Measurements from ENCODE around the gene FCGBP.

The FCGBP gene

GRCh38 chr19:39917561-39918182 lies 16.8 kb downstream of the FCGBP start:
- TF ChIP-seq CTCF (IDR thresholded peaks at IDR 0.05) = no peak
- H3K27ac ChIP-seq = no peak overlapping the region
- H3K36me3 ChIP-seq = no peaks in the 10 kb centered on the region
- no peaks in the 10 kb centered on the region for H3K9me3 ChIP-seq
- H3K27me3 ChIP-seq = peaks cover 91% of the 10 kb centered on the region
- no peaks in the 10 kb centered on the region for H3K4me1 ChIP-seq (ENCODE audit: control insufficient read depth in 1 of 2, insufficient read depth in 1 of 2, low read depth in 1 of 2, low read length in 1 of 2)
- no peak overlapping the region for H3K4me3 ChIP-seq (ENCODE audit: low read depth in 1 of 2, low read length in 1 of 2)

- no peak for TF ChIP-seq CTCF (IDR thresholded peaks at IDR 0.05)
- Histone ChIP-seq H3K36me3 (no peaks in the 10 kb centered on the region), H3K4me3 (ENCODE audit: low read depth in 1 of 2, low read length in 1 of 2) (no peak overlapping the region), H3K9me3 (no peaks in the 10 kb centered on the region), H3K4me1 (ENCODE audit: control insufficient read depth in 1 of 2, insufficient read depth in 1 of 2, low read depth in 1 of 2, low read length in 1 of 2) (no peaks in the 10 kb centered on the region), H3K27me3 (peaks cover 91% of the 10 kb centered on the region), H3K27ac (no peak overlapping the region)
Measured at GRCh38 chr19:39916851-39917396, 17.5 kb downstream of the FCGBP start.

- Histone ChIP-seq H3K27ac (no peak overlapping the region), H3K4me3 (ENCODE audit: low read depth in 1 of 2, low read length in 1 of 2) (no peak overlapping the region), H3K36me3 (no peaks in the 10 kb centered on the region), H3K27me3 (peaks cover 92% of the 10 kb centered on the region), H3K4me1 (ENCODE audit: control insufficient read depth in 1 of 2, insufficient read depth in 1 of 2, low read depth in 1 of 2, low read length in 1 of 2) (no peaks in the 10 kb centered on the region), H3K9me3 (no peaks in the 10 kb centered on the region)
- no peak for TF ChIP-seq CTCF (IDR thresholded peaks at IDR 0.05)
Measured at GRCh38 chr19:39916236-39916635, 18.2 kb downstream of the FCGBP start.

GRCh38 chr19:39915848-39916215 lies 18.6 kb downstream of the FCGBP start:
- H3K9me3 ChIP-seq = no peaks in the 10 kb centered on the region
- H3K4me3 ChIP-seq (ENCODE audit: low read depth in 1 of 2, low read length in 1 of 2) = no peak overlapping the region
- H3K4me1 ChIP-seq (ENCODE audit: control insufficient read depth in 1 of 2, insufficient read depth in 1 of 2, low read depth in 1 of 2, low read length in 1 of 2) = no peaks in the 10 kb centered on the region
- no peak for TF ChIP-seq CTCF (IDR thresholded peaks at IDR 0.05)
- no peak overlapping the region for H3K27ac ChIP-seq
- H3K36me3 ChIP-seq = no peaks in the 10 kb centered on the region
- peaks cover 92% of the 10 kb centered on the region for H3K27me3 ChIP-seq

- Histone ChIP-seq H3K4me3 (ENCODE audit: low read depth in 1 of 2, low read length in 1 of 2) (no peak overlapping the region), H3K4me1 (ENCODE audit: control insufficient read depth in 1 of 2, insufficient read depth in 1 of 2, low read depth in 1 of 2, low read length in 1 of 2) (no peaks in the 10 kb centered on the region), H3K27me3 (peaks cover 95% of the 10 kb centered on the region), H3K9me3 (no peaks in the 10 kb centered on the region), H3K36me3 (no peaks in the 10 kb centered on the region), H3K27ac (no peak overlapping the region)
- TF ChIP-seq CTCF (IDR thresholded peaks at IDR 0.05) = no peak
Measured at GRCh38 chr19:39915101-39915847, 19.2 kb downstream of the FCGBP start.

Measured in neutrophil (primary cell).